GM18868 (cell line): ENCODE results near the gene TP53I11.

Experiments
- ATAC-seq: cut with Tn5 transposase; IDR thresholded peaks from one replicate; pipeline ENCODE4 v1.9.1; 2021; ENCODE audit warnings: mild to moderate bottlenecking, moderate library complexity; ENCODE audit not compliant: unreplicated experiment

Gene TP53I11

DNA sequence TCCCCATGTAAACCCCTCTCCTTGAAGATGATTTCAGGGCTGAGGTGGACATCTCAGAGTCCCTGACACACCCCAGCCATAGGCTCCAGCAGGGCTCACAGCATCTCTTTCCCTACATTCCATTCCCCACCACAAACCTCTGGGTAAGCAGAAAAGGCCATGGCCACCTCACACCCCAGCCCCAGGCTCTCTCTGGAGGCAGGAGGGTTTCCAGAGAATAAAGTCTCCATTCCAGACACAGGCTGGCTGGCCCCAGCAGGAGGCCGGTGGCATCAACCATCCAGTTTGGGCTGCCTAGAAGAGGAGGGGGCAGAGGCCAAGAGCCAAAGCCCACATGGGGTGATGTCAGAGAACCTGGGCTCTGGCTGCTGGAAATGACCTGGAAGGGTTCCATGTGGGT lies 61.4 kb downstream of the TP53I11 start:
- ATAC-seq: no peak

DNA sequence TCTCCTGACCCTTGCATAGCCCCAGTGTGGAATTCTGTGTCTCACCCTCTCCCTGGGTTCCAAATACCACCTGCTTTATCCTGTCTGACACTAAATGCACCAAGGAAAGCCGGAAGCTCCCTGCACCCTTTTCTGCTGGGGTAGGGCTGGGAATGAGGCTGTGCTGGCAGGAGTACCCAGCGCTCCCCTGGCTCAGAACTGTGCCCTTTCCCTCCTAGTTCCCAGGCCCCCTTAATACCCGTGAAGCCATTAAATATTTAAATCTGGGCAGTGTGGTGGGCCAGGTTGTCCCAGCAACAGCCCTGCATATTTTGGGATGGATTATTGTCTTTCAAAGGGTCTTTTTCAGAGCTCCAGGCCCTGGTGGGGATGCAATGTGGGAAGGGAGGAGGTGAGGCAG lies 63.0 kb downstream of the TP53I11 start:
- no peak for ATAC-seq

DNA sequence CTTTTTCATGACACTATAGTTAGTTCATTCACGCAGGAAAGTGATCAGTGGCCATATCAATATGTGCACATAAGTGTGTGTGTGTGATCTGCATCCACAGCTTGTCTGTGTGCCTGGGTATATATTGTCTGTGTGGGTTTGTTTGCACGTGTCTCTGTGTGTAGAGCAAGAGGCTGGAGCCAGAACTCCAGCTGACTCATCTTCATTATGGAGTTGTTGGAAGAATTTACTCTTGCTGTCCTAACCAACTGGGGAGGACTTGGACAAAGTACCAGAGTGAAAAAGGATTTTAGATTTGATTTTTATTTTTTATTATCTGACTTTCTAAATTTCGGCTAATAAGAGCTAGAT lies 63.9 kb downstream of the TP53I11 start:
- ATAC-seq: no peak

DNA sequence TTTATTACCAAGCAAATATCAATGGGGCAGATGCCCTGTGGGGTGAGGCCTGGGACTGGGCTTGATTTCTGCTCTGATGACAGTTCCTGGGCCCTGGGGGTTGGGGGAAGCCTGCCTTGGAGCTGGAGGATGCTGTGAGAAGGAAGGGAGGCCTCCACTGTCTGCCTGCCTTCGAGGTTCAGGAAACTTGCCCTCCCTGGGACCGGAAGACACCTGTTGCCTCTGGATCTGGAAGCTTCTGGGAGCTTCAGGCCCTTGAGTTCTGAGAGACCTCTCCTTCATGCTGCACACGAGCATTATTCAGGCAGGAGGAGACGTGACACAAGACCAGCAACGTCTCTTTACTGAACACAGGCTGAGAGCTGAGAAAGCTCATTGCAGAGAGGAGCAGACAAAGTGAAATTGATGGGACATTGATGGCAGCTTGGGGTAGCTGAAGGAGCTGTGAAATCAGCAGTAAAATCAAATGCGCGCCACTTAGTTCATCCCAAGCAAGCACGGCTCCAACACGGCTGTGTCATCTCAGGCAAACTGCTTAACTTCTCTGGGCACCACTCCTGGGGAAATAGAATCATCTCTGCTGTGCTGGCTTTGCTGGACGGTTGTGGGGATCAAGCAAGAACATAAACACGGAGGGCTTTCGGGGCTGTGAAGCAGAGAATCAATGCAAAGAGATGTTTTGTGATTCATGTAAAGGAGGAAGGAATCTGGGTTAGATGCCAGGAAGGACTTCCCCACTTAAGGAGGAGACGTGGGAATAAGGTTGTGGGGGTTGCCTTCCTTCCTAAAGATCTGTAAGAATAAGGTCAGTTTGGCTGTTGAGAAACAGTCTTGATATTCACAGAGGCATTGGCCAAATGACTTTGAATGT lies 64.5 kb downstream of the TP53I11 start:
- no peak for ATAC-seq

DNA sequence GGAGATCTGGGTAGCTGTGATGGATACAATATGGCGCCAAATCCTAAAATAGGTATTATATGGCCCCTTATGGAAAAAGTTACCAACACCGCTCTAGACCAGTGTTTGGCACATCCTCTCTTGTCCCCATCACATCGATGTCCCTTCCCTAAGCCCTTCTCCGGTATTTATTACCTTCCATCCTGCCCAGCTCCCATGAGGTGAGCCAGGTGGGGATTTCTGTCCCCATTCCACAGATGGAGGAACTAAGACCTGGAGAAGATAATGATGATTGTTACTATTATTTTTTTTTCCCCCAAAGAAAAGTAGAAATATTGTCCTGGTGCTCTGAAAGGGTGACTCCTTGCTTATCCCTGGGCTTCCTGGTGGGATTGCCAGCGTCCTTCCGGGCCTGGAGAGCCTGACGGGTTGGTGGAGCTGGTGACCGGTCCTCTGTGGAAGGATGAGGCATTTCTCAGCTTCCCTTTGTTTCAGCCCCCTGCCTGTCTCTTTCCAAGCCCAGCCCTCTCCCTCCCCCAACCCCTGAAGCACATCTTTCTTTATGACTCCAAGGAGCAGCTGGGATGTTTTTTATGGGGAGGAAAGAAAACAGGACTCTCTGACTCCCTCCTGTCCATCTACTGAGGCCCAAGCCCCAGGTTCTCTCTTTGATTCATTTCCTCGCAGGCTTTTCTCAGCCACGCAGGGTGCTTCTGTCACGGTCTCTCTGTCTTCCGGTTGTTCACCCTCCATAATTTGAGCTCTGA lies 65.4 kb downstream of the TP53I11 start:
- no peak for ATAC-seq

DNA sequence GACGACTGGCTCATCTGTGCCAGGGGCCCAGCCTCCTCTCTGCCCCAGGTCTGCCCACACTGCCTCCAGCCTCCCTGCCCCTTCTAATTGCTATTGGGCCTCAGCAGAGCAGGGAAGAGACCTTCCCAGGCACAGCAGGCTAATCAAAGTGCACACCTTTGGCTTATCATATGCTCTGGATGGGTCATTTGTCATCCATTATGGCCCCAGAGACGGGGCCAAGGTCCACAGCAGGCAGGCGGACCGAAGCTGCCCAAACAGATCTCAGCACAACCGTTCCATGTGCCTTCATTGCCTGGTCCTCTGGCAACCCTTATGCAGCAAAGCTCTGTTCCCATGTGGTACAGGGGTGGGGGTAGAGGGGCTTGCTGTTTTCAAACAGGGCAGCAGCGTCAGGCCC lies 66.6 kb downstream of the TP53I11 start:
- ATAC-seq: no peak

DNA sequence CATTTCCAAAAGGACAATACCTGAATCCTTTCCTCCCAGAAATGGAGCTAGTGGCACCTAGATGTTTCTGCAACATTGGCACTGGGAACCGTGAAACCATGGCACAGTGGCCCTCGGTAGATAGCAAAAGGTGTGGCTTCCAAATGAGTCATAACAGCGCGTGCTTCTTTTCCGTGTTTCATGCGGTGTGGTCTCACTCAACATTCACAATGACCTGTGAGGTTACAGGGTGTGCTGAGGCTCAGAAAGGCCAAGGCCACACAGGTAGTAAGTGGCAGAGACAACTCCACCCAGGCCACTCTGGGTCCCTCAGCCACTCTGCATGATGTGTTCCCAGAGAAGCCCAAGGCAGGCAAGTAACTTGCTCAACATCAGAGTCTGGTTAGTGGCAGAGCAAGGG lies 67.4 kb downstream of the TP53I11 start:
- no peak for ATAC-seq
